Measurements from ENCODE around the gene API5.

API5 gene

DNA sequence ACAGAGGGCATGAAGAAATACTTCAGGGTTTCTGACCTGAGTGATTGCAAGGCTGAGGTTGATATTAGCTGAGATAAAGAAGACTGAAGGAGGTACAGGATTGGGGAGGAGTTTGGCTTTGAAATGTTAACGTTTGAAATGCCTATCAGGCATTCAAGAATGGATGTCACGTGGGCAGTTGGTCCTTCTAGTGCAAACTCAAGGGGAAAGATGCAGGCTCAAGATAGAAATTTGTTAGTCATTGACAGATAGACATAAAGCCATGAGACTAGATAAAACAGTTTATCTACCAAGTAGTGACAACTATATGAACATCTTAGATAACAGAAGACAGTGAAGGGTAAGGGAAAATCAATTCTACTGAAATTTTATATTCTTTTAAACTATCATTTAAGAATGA, 70.0 kb downstream of the API5 start:
- DNase-seq (ENCODE audit: low spot score) = no peak
- TF ChIP-seq, protein P1, sequence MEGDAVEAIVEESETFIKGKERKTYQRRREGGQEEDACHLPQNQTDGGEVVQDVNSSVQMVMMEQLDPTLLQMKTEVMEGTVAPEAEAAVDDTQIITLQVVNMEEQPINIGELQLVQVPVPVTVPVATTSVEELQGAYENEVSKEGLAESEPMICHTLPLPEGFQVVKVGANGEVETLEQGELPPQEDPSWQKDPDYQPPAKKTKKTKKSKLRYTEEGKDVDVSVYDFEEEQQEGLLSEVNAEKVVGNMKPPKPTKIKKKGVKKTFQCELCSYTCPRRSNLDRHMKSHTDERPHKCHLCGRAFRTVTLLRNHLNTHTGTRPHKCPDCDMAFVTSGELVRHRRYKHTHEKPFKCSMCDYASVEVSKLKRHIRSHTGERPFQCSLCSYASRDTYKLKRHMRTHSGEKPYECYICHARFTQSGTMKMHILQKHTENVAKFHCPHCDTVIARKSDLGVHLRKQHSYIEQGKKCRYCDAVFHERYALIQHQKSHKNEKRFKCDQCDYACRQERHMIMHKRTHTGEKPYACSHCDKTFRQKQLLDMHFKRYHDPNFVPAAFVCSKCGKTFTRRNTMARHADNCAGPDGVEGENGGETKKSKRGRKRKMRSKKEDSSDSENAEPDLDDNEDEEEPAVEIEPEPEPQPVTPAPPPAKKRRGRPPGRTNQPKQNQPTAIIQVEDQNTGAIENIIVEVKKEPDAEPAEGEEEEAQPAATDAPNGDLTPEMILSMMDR (IDR thresholded peaks at IDR 0.05; ENCODE audit: extremely low read depth, missing control alignments) = no peak

DNA sequence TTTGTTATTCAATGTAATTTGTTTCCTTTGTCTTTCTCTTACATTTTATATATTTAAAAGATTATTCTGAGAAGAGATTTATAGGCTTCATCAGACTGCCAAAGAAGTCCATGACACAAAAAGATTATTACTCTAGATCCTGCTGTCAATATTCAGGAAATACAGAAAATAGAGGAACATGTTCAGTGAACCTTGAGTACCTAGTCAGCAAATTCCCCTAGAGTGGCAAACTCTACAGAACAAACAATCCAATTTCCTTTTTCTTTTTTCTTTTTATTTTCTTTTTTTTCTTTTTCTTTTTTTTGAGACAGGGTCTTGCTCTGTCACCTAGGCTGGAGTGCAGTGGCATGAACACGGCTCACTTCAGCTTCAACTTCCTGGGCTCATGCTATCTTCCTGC, 70.8 kb downstream of the API5 start:
- DNase-seq (ENCODE audit: low spot score) = no peak
- TF ChIP-seq, protein P1 (IDR thresholded peaks at IDR 0.05; ENCODE audit: extremely low read depth, missing control alignments) = no peak

DNA sequence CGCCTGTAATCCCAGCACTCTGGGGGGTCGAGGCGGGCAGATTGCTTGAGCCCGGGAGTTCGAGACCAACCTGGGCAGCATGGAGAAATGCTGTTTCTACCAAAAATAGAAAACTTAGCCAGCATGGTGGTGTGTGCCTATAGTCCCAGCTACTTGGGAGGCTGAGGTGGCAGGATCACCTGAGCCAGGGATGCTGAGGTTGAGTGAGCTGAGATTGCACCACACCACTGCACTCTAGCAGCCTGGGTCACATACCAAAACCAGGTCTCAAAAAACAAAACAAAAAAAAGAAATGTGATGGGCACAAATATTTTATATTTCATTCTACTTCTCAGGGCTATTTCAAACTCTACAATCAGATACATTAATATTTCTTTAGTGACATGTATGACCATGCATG, 72.6 kb downstream of the API5 start:
- TF ChIP-seq, protein P1 (IDR thresholded peaks at IDR 0.05; ENCODE audit: extremely low read depth, missing control alignments) = no peak
- no peak for DNase-seq (ENCODE audit: low spot score)

DNA sequence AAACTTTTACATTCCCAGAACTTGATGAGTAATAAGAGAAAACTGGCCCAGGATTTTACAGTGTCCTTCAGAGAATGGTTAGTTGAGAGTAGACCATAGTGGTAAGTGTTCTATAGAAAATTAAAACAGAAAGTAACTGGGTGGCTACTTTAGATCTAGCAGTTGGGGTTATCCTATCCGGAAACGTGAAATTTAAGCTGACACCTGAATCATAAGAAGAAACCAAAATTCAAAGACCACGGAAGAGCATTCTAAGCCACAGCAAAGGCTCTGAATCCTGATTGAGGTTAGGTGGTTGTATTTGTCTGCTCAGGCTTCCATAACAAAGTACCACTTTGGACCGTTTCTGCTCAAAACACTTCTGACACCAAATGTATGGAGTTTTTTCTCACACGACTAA, 80.9 kb downstream of the API5 start:
- TF ChIP-seq, protein P1 (IDR thresholded peaks at IDR 0.05; ENCODE audit: extremely low read depth, missing control alignments) = no peak
- no peak for DNase-seq (ENCODE audit: low spot score)

DNA sequence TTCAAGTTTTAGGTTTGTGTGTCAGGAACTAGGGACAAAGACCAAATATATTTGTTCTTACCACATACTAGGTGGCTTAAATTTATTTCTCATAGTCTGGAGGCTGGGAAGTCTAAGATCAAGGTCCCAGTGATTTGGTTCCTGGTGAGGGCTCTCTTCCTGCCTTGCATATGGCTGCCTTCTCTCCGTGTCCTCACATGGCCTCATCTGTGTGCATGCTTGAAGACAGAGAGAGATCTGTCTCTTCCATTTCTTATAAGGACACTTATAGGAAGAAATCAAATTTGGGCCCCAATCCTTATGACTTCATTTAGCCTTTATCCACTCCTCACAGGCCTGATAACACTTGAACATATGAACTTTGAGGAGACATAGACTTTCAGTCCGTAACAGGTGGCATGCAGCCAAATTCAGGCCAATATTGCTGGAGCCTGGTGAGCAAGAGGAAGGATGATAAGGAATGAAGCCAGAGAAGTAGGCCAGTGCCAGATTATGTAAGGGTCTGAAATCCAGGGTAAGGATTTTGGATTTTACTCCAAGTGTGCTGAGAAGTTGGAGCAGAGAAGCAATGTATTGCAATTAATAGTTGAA, 82.1 kb downstream of the API5 start:
- DNase-seq (ENCODE audit: low spot score) = no peak
- TF ChIP-seq, protein P1 (IDR thresholded peaks at IDR 0.05; ENCODE audit: extremely low read depth, missing control alignments) = no peak

Data from GM20000 (cell line).